H1 (cell line): ENCODE measurements around the gene NEURL1. TPM values are rescaled to one million over a fixed set of nuclear protein-coding genes. Genes with fewer than 3 reads are reported as not detected.
A peak's percentile ranks its signal among the peaks of the same experiment; 100 is the strongest.

Source experiments
- CEBPB ChIP-seq: IDR thresholded peaks from 2 replicates; pipeline ENCODE4 v1.6.1; 2012; ENCODE audit warnings: low read depth, low read length
- CHD2 ChIP-seq: IDR thresholded peaks from 2 replicates; pipeline ENCODE4 v1.6.1; 2012; ENCODE audit warnings: low read length, improper control_type of control experiment
- E2F6 ChIP-seq: IDR thresholded peaks from 2 replicates; pipeline ENCODE4 v1.6.1; 2012; ENCODE audit warnings: inconsistent platforms
- HDAC2 ChIP-seq, 2 experiments: fragments of 300-600 bp in 1 of 2; sonication (generic) in 1 of 2; IDR thresholded peaks; 2 replicates each; pipeline ENCODE4 v1.6.1; 2011 to 2012; ENCODE audit warnings: low read depth in 2 of 2, low read length in 2 of 2, mild to moderate bottlenecking in 2 of 2, moderate library complexity in 2 of 2, borderline replicate concordance in 1 of 2, inconsistent platforms in 1 of 2
- JUND ChIP-seq: IDR thresholded peaks from 2 replicates; pipeline ENCODE4 v1.6.1; 2011; ENCODE audit warnings: mild to moderate bottlenecking, improper control_type of control experiment, low read length
- PHF8 ChIP-seq: fragments of 200-600 bp; sonication (generic); conservative IDR thresholded peaks from 2 replicates; pipeline ENCODE4 v1.7.1; 2012; ENCODE audit warnings: low read depth, mild to moderate bottlenecking, inconsistent platforms, low read length, moderate library complexity
- POLR2A ChIP-seq, 2 experiments: IDR thresholded peaks; 1 replicate in 1 of 2; 2 replicates in 1 of 2; pipeline ENCODE4 v1.6.1; 2011; ENCODE audit warnings: low read depth in 2 of 2, low read length in 2 of 2, mild to moderate bottlenecking in 2 of 2; ENCODE audit errors: control extremely low read depth in 1 of 2
- RBBP5 ChIP-seq: IDR thresholded peaks from 2 replicates; pipeline ENCODE4 v1.7.1; 2012; ENCODE audit warnings: low read depth, mild to moderate bottlenecking, inconsistent platforms, low read length, moderate library complexity, borderline replicate concordance
- SIN3A ChIP-seq, 2 experiments: IDR thresholded peaks in 1 of 2; conservative IDR thresholded peaks in 1 of 2; 2 replicates each; pipeline ENCODE4 v1.6.1; 2011 to 2012; ENCODE audit warnings: low read length in 2 of 2, improper control_type of control experiment in 1 of 2, low read depth in 1 of 2, mild to moderate bottlenecking in 1 of 2
- SIRT6 ChIP-seq: IDR thresholded peaks from one replicate; pipeline ENCODE4 v1.7.1; 2012; ENCODE audit warnings: low read length, inconsistent platforms
- SUZ12 ChIP-seq: fragments of 200-600 bp; sonication (generic); IDR thresholded peaks from 2 replicates; pipeline ENCODE4 v1.6.1; 2012; ENCODE audit warnings: mild to moderate bottlenecking, inconsistent platforms, low read length, moderate library complexity, mixed read lengths
- TBP ChIP-seq: IDR thresholded peaks from 2 replicates; pipeline ENCODE4 v1.6.1; 2011; ENCODE audit warnings: low read depth, low read length, improper control_type of control experiment
- USF2 ChIP-seq: IDR thresholded peaks from 2 replicates; pipeline ENCODE4 v1.6.1; 2011; ENCODE audit warnings: low read length, improper control_type of control experiment
- YY1 ChIP-seq: IDR thresholded peaks from 2 replicates; pipeline ENCODE4 v1.6.1; 2011; ENCODE audit warnings: low read depth, mild to moderate bottlenecking, low read length
- polyA plus RNA-seq, 7 experiments: library from polyadenylated mRNA; depleted of rRNA in 3 of 7; stranded (reverse) in 5 of 7; unstranded in 2 of 7; fragments of >200 nt in 5 of 7; fragments of 200-250 nt in 2 of 7; gene quantifications; 1 replicate in 5 of 7; 2 replicates in 1 of 7; 4 replicates in 1 of 7; pipeline versions ENCODE4 v1.2.1 to v1.2.3, GENCODE V29; 2011 to 2013; ENCODE audit warnings: missing spikeins in 2 of 7, mixed read lengths in 2 of 7
- total RNA-seq: library from RNA; stranded (reverse); fragmentation: NEBNext Ultra II Directional; extraction: Animal tissue kit (Norgen Biotek cat#: 25700); gene quantifications from 2 replicates; pipeline ENCODE4 v1.2.1, GENCODE V29; 2021

Gene NEURL1
- total and polyA plus RNA-seq, 2 of the 8 experiments (the other 6 are each of a cell fraction or from before 2014, with no cell fraction given): 0.54 to 0.58 TPM

- TF ChIP-seq PHF8 (no peak), E2F6 (peak; percentile 71), SUZ12 (no peak), YY1 (0 out of 2 replicates have a peak, but pooled peaks have one; percentile 34), SIN3A (conservative IDR thresholded peaks at IDR 0.05 in 1 of 2, IDR thresholded peaks at IDR 0.05 in 1 of 2; ENCODE audit: low read depth in 1 of 2, low read length in 2 of 2) (peak in 1 of 2 experiments; percentile 63; a peak in 1 of 4 replicates), HDAC2 (IDR thresholded peaks at IDR 0.05; ENCODE audit: borderline replicate concordance in 1 of 2, low read depth in 2 of 2, low read length in 2 of 2) (no peak), RBBP5 (no peak), POLR2A (IDR thresholded peaks at IDR 0.05; ENCODE audit: control extremely low read depth in 1 of 2, low read depth in 2 of 2, low read length in 2 of 2) (no peak), CEBPB (peak; percentile 41; the same call in 1 of the 2 replicates), TBP (no peak), SIRT6 (no peak), CHD2 (no peak), USF2 (no peak), JUND (no peak; the same call in 1 of the 2 replicates)
- TF ChIP-seq, all 59 proteins: peak for 14
Measured at GRCh38 chr10:103598654-103599115, 105.2 kb downstream of the NEURL1 start (continued).
